Activated naive CD4-positive, alpha-beta T cell (primary cell): ENCODE data around the gene CALY.
A peak's percentile ranks its signal among the peaks of the same experiment; 100 is the strongest.

Experiments used
- DNase-seq, 4 experiments: peaks; one replicate each; lab custom pipeline; 2025; lab: John Stamatoyannopoulos, UW

Gene CALY

GRCh38 chr10:133366751-133367150 is 30.1 kb upstream of the CALY start:
- DNase-seq: no peak

GRCh38 chr10:133366130-133366478 is 29.4 kb upstream of the CALY start:
- no peak for DNase-seq

GRCh38 chr10:133365461-133366129 is 28.9 kb upstream of the CALY start:
- DNase-seq: no peak

GRCh38 chr10:133364645-133365431 is 28.1 kb upstream of the CALY start:
- no peak for DNase-seq

GRCh38 chr10:133362846-133363245 is 26.1 kb upstream of the CALY start:
- no peak for DNase-seq

GRCh38 chr10:133361773-133362441 is 25.2 kb upstream of the CALY start:
- no peak for DNase-seq

- DNase-seq: no peak
Observed at GRCh38 chr10:133361227-133361626, 24.5 kb upstream of the CALY start.

GRCh38 chr10:133359972-133360610 is 23.4 kb upstream of the CALY start:
- no peak for DNase-seq

GRCh38 chr10:133359554-133359971 is 22.9 kb upstream of the CALY start:
- peak in 1 of 4 experiments; percentile 30 for DNase-seq

- no peak for DNase-seq
Observed at GRCh38 chr10:133358925-133359310, 22.2 kb upstream of the CALY start.

- DNase-seq: no peak
Observed at GRCh38 chr10:133358162-133358924, 21.6 kb upstream of the CALY start.

- DNase-seq: peak; percentile 40 to 71 (median 54)
Observed at GRCh38 chr10:133357285-133358161, 20.8 kb upstream of the CALY start, which contains the start of gene FUOM. FUOM (minus strand) TSS chr10:133358019; CDS start chr10:133358007, 12 bp downstream.

- no peak for DNase-seq
Observed at GRCh38 chr10:133356549-133357284, 20.0 kb upstream of the CALY start.

GRCh38 chr10:133355991-133356390 is 19.3 kb upstream of the CALY start:
- DNase-seq: no peak

GRCh38 chr10:133355266-133355665 is 18.6 kb upstream of the CALY start:
- no peak for DNase-seq

- no peak for DNase-seq
Observed at GRCh38 chr10:133354672-133355240, 18.1 kb upstream of the CALY start.

GRCh38 chr10:133353988-133354605 is 17.4 kb upstream of the CALY start:
- no peak for DNase-seq

- no peak for DNase-seq
Observed at GRCh38 chr10:133353202-133353959, 16.7 kb upstream of the CALY start.
